ENCODE results near the gene CHIA.

DNA sequence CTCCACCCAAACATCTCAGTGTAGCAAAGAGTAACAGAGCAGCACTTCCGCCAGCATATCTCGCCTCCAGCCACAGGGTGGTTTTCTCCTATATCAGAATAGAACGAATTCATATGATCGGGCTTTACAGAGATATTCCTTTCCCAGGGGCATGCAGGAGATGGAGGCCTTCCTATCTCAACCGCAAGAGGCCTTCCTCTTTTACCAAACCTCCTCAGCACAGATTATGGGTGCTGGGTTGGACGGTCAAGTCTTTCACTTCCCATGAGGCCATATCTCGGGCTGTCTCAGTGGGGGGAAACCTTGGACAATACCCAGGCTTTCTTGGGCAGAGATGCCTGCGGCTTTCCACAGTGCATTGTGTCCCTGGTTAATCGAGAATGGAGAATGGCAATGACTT, 71.1 kb downstream of the CHIA start:
- TF ChIP-seq, protein P1, sequence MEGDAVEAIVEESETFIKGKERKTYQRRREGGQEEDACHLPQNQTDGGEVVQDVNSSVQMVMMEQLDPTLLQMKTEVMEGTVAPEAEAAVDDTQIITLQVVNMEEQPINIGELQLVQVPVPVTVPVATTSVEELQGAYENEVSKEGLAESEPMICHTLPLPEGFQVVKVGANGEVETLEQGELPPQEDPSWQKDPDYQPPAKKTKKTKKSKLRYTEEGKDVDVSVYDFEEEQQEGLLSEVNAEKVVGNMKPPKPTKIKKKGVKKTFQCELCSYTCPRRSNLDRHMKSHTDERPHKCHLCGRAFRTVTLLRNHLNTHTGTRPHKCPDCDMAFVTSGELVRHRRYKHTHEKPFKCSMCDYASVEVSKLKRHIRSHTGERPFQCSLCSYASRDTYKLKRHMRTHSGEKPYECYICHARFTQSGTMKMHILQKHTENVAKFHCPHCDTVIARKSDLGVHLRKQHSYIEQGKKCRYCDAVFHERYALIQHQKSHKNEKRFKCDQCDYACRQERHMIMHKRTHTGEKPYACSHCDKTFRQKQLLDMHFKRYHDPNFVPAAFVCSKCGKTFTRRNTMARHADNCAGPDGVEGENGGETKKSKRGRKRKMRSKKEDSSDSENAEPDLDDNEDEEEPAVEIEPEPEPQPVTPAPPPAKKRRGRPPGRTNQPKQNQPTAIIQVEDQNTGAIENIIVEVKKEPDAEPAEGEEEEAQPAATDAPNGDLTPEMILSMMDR (IDR thresholded peaks at IDR 0.05), result no peak
- TF ChIP-seq POLR2A (IDR thresholded peaks at IDR 0.05) (no peak), POLR2AphosphoS5 (IDR thresholded peaks at IDR 0.05) (no peak)

All from sigmoid colon (tissue), 4 donors.